Smooth muscle cell (in vitro differentiated cells): ENCODE measurements around the gene PPP1R36. TPM values are rescaled to one million over a fixed set of nuclear protein-coding genes. Genes with fewer than 3 reads are reported as not detected.
"Not testable (repeated sequence)": the region's sequence is repeated elsewhere in the genome, so short reads cannot be mapped to it uniquely, and the experiment has no call there.

Source experiments
- DNase-seq: peaks from one replicate; lab custom pipeline; 2025; ENCODE audit not compliant: unreplicated experiment; lab: John Stamatoyannopoulos, UW
- H2AFZ ChIP-seq: fragments of 200-600 bp; sonication (generic); 2 replicates; pipeline ENCODE4 v1.6.0; 2016; ENCODE audit warnings: antibody characterized with exemption, low read depth, mild to moderate bottlenecking
- H3F3A ChIP-seq: fragments of 200-600 bp; sonication (generic); 2 replicates; pipeline ENCODE4 v1.6.0; 2017; ENCODE audit warnings: antibody characterized with exemption, low read depth
- H3K27ac ChIP-seq: fragments of 200-600 bp; sonication (generic); 2 replicates; pipeline ENCODE4 v1.5.1; 2016; ENCODE audit warnings: low read depth, mild to moderate bottlenecking
- H3K27me3 ChIP-seq: fragments of 200-600 bp; sonication (generic); 2 replicates; pipeline ENCODE4 v1.6.1; 2016; ENCODE audit warnings: low read depth, mild to moderate bottlenecking
- H3K36me3 ChIP-seq: fragments of 200-600 bp; sonication (generic); 2 replicates; pipeline ENCODE4 v1.5.1; 2016; ENCODE audit warnings: low read depth
- H3K4me1 ChIP-seq: fragments of 200-600 bp; sonication (generic); 2 replicates; pipeline ENCODE4 v1.5.1; 2016; ENCODE audit warnings: low read depth
- H3K4me2 ChIP-seq: fragments of 200-600 bp; sonication (generic); 2 replicates; pipeline ENCODE4 v1.6.0; 2016; ENCODE audit warnings: mild to moderate bottlenecking
- H3K4me3 ChIP-seq: fragments of 200-600 bp; sonication (generic); 2 replicates; pipeline ENCODE4 v1.5.1; 2016; ENCODE audit warnings: mild to moderate bottlenecking
- H3K79me2 ChIP-seq: fragments of 200-600 bp; sonication (generic); 2 replicates; pipeline ENCODE4 v1.6.0; 2016; ENCODE audit warnings: low read depth, mild to moderate bottlenecking
- H3K9ac ChIP-seq: fragments of 200-600 bp; sonication (generic); 2 replicates; pipeline ENCODE4 v1.6.0; 2016; ENCODE audit warnings: low read depth
- H3K9me3 ChIP-seq: fragments of 200-600 bp; sonication (generic); replicated peaks from 2 replicates; pipeline ENCODE4 v1.5.1; 2016; ENCODE audit warnings: low read depth
- H4K20me1 ChIP-seq: fragments of 200-600 bp; sonication (generic); 2 replicates; pipeline ENCODE4 v1.6.0; 2016; ENCODE audit warnings: low read depth
- CTCF ChIP-seq: fragments of 200-600 bp; sonication (generic); IDR thresholded peaks from 2 replicates; pipeline ENCODE4 v1.5.1; 2017; ENCODE audit warnings: borderline replicate concordance, mild to moderate bottlenecking, antibody characterized with exemption; ENCODE audit not compliant: insufficient read depth, poor library complexity, severe bottlenecking
- WGBS: methylation state at CpG from one replicate; pipeline ENCODE4 v1.1.7; 2016; ENCODE audit warnings: low lambda C conversion rate; 5-methylcytosine and 5-hydroxymethylcytosine counted together
- polyA plus RNA-seq: library from polyadenylated mRNA; unstranded; fragments of >200 nt; fragmentation: Nextera tagmentation; extraction: Ambion mirVana; gene quantifications from 2 replicates; pipeline ENCODE4 v1.2.1, GENCODE V29; 2016
- total RNA-seq: library from RNA; depleted of rRNA; stranded (reverse); fragments of >200 nt; gene quantifications from 2 replicates; pipeline ENCODE4 v1.2.3, GENCODE V29; 2014

PPP1R36 gene
- total and polyA plus RNA-seq, 2 experiments from 2014 or later = 1.9 to 2.2 TPM

- Histone ChIP-seq H3K36me3 (no peaks in the 10 kb centered on the region), H3K27me3 (no peaks in the 10 kb centered on the region), H3K27ac (no peak overlapping the region), H3K9me3 (no peaks in the 10 kb centered on the region), H3K79me2 (no peaks in the 10 kb centered on the region), H2AFZ (no peak overlapping the region), H4K20me1 (no peaks in the 10 kb centered on the region), H3K4me3 (no peak overlapping the region), H3K4me2 (no peak overlapping the region), H3K4me1 (no peaks in the 10 kb centered on the region), H3K9ac (no peak overlapping the region), H3F3A (no peaks in the 10 kb centered on the region)
- 61% methylated on average over 4 of the region's 4 CpGs for WGBS
- DNase-seq = no peak
- no peak for TF ChIP-seq CTCF
Measured at GRCh38 chr14:64554556-64554955, 4.8 kb downstream of the PPP1R36 start.

- H3K9me3 ChIP-seq = no peaks in the 10 kb centered on the region
- DNase-seq = no peak
- H3K4me2 ChIP-seq = no peak overlapping the region
- no peaks in the 10 kb centered on the region for H4K20me1 ChIP-seq
- H3K9ac ChIP-seq = no peak overlapping the region
- no peaks in the 10 kb centered on the region for H3K79me2 ChIP-seq
- TF ChIP-seq CTCF = no peak
- 69% methylated on average over 5 of the region's 5 CpGs for WGBS
- H3K27me3 ChIP-seq = no peaks in the 10 kb centered on the region
- no peak overlapping the region for H3K27ac ChIP-seq
- H3K4me1 ChIP-seq = no peaks in the 10 kb centered on the region
- no peaks in the 10 kb centered on the region for H3K36me3 ChIP-seq
- H3F3A ChIP-seq = no peaks in the 10 kb centered on the region
- H2AFZ ChIP-seq = no peak overlapping the region
- no peak overlapping the region for H3K4me3 ChIP-seq
Measured at GRCh38 chr14:64556526-64556925, 6.8 kb downstream of the PPP1R36 start.

GRCh38 chr14:64558216-64558615 lies 8.5 kb downstream of the PPP1R36 start:
- H3K27ac ChIP-seq, H4K20me1 ChIP-seq, H3K79me2 ChIP-seq, H3K4me3 ChIP-seq, DNase-seq, H3K36me3 ChIP-seq, H3K9me3 ChIP-seq, H3K27me3 ChIP-seq, H3F3A ChIP-seq, H3K4me2 ChIP-seq, H3K9ac ChIP-seq, H3K4me1 ChIP-seq, H2AFZ ChIP-seq: not testable (repeated sequence)
- 98% methylated on average over 2 of the region's 2 CpGs for WGBS

GRCh38 chr14:64561631-64562030 lies 11.9 kb downstream of the PPP1R36 start:
- no peak for TF ChIP-seq CTCF
- no peaks in the 10 kb centered on the region for H3K27me3 ChIP-seq
- no peaks in the 10 kb centered on the region for H3K36me3 ChIP-seq
- no peak overlapping the region for H2AFZ ChIP-seq
- no peak overlapping the region for H3K9ac ChIP-seq
- no peak for DNase-seq
- H3K4me2 ChIP-seq = no peak overlapping the region
- H3K9me3 ChIP-seq = no peaks in the 10 kb centered on the region
- H3K79me2 ChIP-seq = no peaks in the 10 kb centered on the region
- H3K4me1 ChIP-seq = no peaks in the 10 kb centered on the region
- H3F3A ChIP-seq = no peaks in the 10 kb centered on the region
- no peaks in the 10 kb centered on the region for H4K20me1 ChIP-seq
- no peak overlapping the region for H3K4me3 ChIP-seq
- H3K27ac ChIP-seq = no peak overlapping the region
- 88% methylated on average over 2 of the region's 2 CpGs for WGBS
